22Rv1 (cell line): ENCODE measurements around the gene CCND2.

Experiments
- CTCF ChIP-seq: fragments of 450-650 bp; IDR thresholded peaks from 2 replicates; pipeline ENCODE4 v1.5.1; 2017; ENCODE audit warnings: mild to moderate bottlenecking
- ZFX ChIP-seq: fragments of 450-650 bp; IDR thresholded peaks from 2 replicates; pipeline ENCODE4 v1.6.1; 2017; ENCODE audit warnings: antibody characterized with exemption, borderline replicate concordance

- no peak for TF ChIP-seq CTCF
- no peak for TF ChIP-seq ZFX
Measured at GRCh38 chr12:4274396-4275015, 944 bp downstream of the CCND2 start.
